ENCODE data around the gene FAM114A1. TPM values are rescaled to one million over a fixed set of nuclear protein-coding genes. Genes with fewer than 3 reads are reported as not detected.

FAM114A1 gene
- total RNA-seq, 6 experiments from 2014 or later, result 55.3 to 88.9 (median 69.4) TPM

- TF ChIP-seq POLR2A (IDR thresholded peaks at IDR 0.05), result no peak
- TF ChIP-seq, protein P1, sequence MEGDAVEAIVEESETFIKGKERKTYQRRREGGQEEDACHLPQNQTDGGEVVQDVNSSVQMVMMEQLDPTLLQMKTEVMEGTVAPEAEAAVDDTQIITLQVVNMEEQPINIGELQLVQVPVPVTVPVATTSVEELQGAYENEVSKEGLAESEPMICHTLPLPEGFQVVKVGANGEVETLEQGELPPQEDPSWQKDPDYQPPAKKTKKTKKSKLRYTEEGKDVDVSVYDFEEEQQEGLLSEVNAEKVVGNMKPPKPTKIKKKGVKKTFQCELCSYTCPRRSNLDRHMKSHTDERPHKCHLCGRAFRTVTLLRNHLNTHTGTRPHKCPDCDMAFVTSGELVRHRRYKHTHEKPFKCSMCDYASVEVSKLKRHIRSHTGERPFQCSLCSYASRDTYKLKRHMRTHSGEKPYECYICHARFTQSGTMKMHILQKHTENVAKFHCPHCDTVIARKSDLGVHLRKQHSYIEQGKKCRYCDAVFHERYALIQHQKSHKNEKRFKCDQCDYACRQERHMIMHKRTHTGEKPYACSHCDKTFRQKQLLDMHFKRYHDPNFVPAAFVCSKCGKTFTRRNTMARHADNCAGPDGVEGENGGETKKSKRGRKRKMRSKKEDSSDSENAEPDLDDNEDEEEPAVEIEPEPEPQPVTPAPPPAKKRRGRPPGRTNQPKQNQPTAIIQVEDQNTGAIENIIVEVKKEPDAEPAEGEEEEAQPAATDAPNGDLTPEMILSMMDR (IDR thresholded peaks at IDR 0.05), result no peak
- ATAC-seq (peak; percentile 45 to 77 (median 74)), DNase-seq (peak in 1 of 3 donors; percentile 74)
- peak overlapping the region; percentile 65 to 78 (median 69) for H3K27ac ChIP-seq
- H3K36me3 ChIP-seq, result peaks cover 0 to 2% (median 0%) of the 10 kb centered on the region in 4 donors
- H3K27me3 ChIP-seq, result no peaks in the 10 kb centered on the region
- H3K9me3 ChIP-seq, result no peaks in the 10 kb centered on the region
- no peak overlapping the region for H3K4me3 ChIP-seq
- H3K4me1 ChIP-seq, result peaks cover 0 to 31% (median 17%) of the 10 kb centered on the region in 4 donors
- intact Hi-C loops (cut with DNase I), result no loop called here
- WGBS (ENCODE audit: insufficient coverage, low coverage, low lambda C conversion rate, missing lambda C conversion rate), result 20% methylated on average over 2 of the region's 2 CpGs
Observed at GRCh38 chr4:38950159-38950558, 82.6 kb downstream of the FAM114A1 start.

- Histone ChIP-seq H3K27ac (peak overlapping the region; percentile 65 to 78 (median 69)), H3K9me3 (no peaks in the 10 kb centered on the region), H3K4me1 (peaks cover 0 to 31% (median 13%) of the 10 kb centered on the region in 4 donors), H3K27me3 (no peaks in the 10 kb centered on the region), H3K4me3 (no peak overlapping the region), H3K36me3 (no peaks in the 10 kb centered on the region)
- no peak for DNase-seq
- TF ChIP-seq, protein P1 (IDR thresholded peaks at IDR 0.05), result peak in 1 of 4 donors; percentile 2
- TF ChIP-seq POLR2A (IDR thresholded peaks at IDR 0.05), result peak; percentile 49
- WGBS (ENCODE audit: insufficient coverage, low coverage, low lambda C conversion rate, missing lambda C conversion rate), result 19% methylated on average over 6 of the region's 6 CpGs
- peak; percentile 71 to 84 (median 72) for ATAC-seq
- intact Hi-C loops (cut with DNase I), result no loop called here
Observed at GRCh38 chr4:38950734-38951133, 83.1 kb downstream of the FAM114A1 start.

- Histone ChIP-seq H3K4me3 (no peak overlapping the region), H3K4me1 (peaks cover 0 to 31% (median 13%) of the 10 kb centered on the region in 4 donors), H3K27me3 (no peaks in the 10 kb centered on the region), H3K36me3 (no peaks in the 10 kb centered on the region), H3K27ac (peak overlapping the region in 1 of 3 donors; percentile 23), H3K9me3 (no peaks in the 10 kb centered on the region)
- WGBS (ENCODE audit: insufficient coverage, low coverage, low lambda C conversion rate, missing lambda C conversion rate), result 64% methylated on average over 2 of the region's 2 CpGs
- TF ChIP-seq, protein P1 (IDR thresholded peaks at IDR 0.05), result no peak
- no peak for TF ChIP-seq POLR2A (IDR thresholded peaks at IDR 0.05)
- DNase-seq (no peak), ATAC-seq (no peak)
- intact Hi-C loops (cut with DNase I), result no loop called here
Observed at GRCh38 chr4:38951598-38951997, 84.0 kb downstream of the FAM114A1 start.

DNA sequence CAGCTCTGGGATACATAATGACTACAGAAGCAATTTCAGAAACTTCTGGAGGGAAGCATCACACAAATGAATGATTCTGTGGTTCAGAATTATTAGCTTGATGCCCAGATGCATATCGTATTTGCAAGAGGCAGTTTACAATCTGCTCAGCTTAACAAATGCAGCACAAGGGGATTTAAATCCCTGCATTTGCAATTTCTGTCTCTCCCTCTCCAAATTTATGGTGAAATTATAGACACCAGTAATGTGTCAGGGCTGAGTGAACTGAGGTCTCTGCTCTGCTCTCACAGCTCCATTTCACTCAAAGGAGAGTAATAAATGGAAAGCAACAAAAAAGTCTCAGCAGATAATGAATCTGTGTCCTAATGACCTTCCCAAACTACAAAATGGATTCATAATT, 84.4 kb downstream of the FAM114A1 start:
- Histone ChIP-seq H3K27ac (peak overlapping the region in 1 of 3 donors; percentile 23), H3K4me3 (no peak overlapping the region), H3K27me3 (no peaks in the 10 kb centered on the region), H3K9me3 (no peaks in the 10 kb centered on the region), H3K4me1 (peaks cover 0 to 31% (median 13%) of the 10 kb centered on the region in 4 donors), H3K36me3 (no peaks in the 10 kb centered on the region)
- ATAC-seq (no peak), DNase-seq (no peak)
- TF ChIP-seq, protein P1 (IDR thresholded peaks at IDR 0.05), result no peak
- TF ChIP-seq POLR2A (IDR thresholded peaks at IDR 0.05), result no peak
- intact Hi-C loops (cut with DNase I), result no loop called here
- WGBS (ENCODE audit: insufficient coverage, low coverage, low lambda C conversion rate, missing lambda C conversion rate), result 89% methylated on average over 1 of the region's 1 CpG

DNA sequence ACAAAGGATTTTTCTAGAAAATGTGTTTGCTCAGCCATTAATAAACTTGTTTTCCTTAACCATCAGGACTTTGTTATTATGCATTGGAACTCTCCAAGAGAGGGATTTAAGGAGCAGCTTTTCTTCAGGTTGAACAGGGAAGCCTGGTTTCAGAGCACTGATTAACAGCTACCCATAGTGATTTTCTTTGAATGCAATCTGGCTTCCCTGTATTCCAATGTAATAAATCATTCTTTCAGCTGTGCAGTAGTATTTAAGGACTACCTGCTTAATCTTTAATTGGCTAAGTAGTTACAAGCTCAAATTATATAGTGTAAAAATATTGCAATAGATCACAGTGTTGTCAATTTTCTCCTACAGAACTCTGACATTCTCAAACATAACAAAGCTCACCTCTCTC, 87.1 kb downstream of the FAM114A1 start:
- Histone ChIP-seq H3K4me1 (peaks cover 0 to 18% (median 8%) of the 10 kb centered on the region in 4 donors), H3K4me3 (no peak overlapping the region), H3K9me3 (no peaks in the 10 kb centered on the region), H3K36me3 (no peaks in the 10 kb centered on the region), H3K27ac (no peak overlapping the region), H3K27me3 (no peaks in the 10 kb centered on the region)
- no peak for DNase-seq
- intact Hi-C loops (cut with DNase I), result no loop called here
- ATAC-seq, result no peak
- TF ChIP-seq, protein P1 (IDR thresholded peaks at IDR 0.05), result no peak
- TF ChIP-seq POLR2A (IDR thresholded peaks at IDR 0.05), result no peak

All from right lobe of liver (tissue), 6 donors.